ENCODE measurements around the gene GALNT18. TPM values are rescaled to one million over a fixed set of nuclear protein-coding genes. Genes with fewer than 3 reads are reported as not detected.

Gene GALNT18
- total RNA-seq, 4 donors from 2014 or later: 4.7 to 20.4 (median 14.1) TPM

DNA sequence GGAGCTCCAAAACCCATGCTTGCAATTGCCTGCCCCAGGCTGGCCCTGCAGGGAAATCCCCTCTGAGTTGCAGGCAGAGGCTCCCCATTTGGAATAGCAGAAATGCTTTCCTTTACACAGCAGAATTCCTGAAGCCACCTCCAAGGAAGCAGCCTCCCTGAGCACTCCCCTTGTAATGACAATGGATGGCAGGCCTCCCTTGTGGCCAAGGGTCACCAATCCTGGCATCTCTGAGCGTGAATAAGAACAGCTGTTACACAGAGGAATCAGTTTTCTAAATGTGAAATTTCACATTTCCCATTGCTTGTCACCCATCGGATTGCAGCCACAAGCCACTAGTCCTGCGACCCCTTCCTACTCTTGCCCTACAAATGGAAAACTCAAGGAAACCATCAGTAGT, 107.6 kb downstream of the GALNT18 start:
- TF ChIP-seq CTCF (IDR thresholded peaks at IDR 0.05) (no peak), POLR2A (IDR thresholded peaks at IDR 0.05) (no peak)
- Histone ChIP-seq H3K27me3 (no peaks in the 10 kb centered on the region), H3K4me3 (no peak overlapping the region), H3K9me3 (no peaks in the 10 kb centered on the region), H3K27ac (no peak overlapping the region), H3K36me3 (no peaks in the 10 kb centered on the region), H3K4me1 (peaks cover 0 to 17% (median 12%) of the 10 kb centered on the region in 3 donors)
- intact Hi-C loops (cut with DNase I): no loop called here
- 82 to 100% methylated on average over 2 to 3 of the region's 3 CpGs for WGBS, 2 donors
- no peak for DNase-seq

DNA sequence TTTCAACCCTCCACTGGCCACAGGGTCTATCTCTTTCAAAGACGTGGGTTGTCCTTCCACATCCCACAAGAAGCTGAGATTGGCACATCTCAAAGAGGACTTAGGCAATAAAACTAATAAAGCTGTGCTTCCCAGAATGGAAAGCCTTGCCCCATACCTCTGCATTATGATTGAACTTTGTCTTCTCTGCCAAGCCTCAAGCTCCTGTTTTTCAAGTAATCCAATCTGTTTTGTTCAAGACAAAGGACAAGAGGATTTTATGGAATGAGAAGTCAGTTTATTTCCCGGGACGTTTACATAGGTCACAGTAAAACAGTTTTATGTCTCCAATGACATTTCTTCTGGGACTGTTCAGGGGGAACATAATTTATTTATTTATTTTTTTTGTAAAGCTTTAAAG, 108.4 kb downstream of the GALNT18 start:
- Histone ChIP-seq H3K27me3 (no peaks in the 10 kb centered on the region), H3K36me3 (no peaks in the 10 kb centered on the region), H3K9me3 (no peaks in the 10 kb centered on the region), H3K4me3 (no peak overlapping the region), H3K4me1 (peaks cover 0 to 15% (median 8%) of the 10 kb centered on the region in 3 donors), H3K27ac (no peak overlapping the region)
- intact Hi-C loops (cut with DNase I): no loop called here
- DNase-seq: no peak
- no peak for TF ChIP-seq CTCF (IDR thresholded peaks at IDR 0.05)
- no peak for TF ChIP-seq POLR2A (IDR thresholded peaks at IDR 0.05)
- 20 to 72% methylated on average over 3 of the region's 3 CpGs for WGBS, 2 donors

DNA sequence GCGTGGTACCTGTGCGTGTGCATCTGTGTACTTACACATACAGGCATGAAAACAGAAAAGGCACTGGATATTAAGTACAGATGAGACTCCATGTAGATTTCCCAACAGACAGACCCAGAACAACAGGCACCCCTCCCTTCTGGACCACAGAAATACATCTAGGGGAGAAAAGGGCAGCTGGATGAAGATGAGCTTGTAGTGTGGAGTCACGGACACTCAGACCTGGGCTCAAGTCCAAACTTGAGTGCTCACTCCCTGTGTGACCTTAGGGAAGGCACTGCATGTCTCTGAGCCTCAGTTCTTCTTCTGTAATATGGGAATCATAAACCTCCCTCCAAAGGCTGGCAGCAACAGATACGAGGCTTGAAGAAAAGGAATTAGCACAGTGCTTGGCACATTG, 108.9 kb downstream of the GALNT18 start:
- intact Hi-C loops (cut with DNase I): no loop called here
- Histone ChIP-seq H3K27ac (no peak overlapping the region), H3K9me3 (no peaks in the 10 kb centered on the region), H3K4me3 (no peak overlapping the region), H3K36me3 (no peaks in the 10 kb centered on the region), H3K4me1 (peaks cover 0 to 15% (median 8%) of the 10 kb centered on the region in 3 donors), H3K27me3 (no peaks in the 10 kb centered on the region)
- WGBS, 2 donors: 62 to 83% methylated on average over 2 to 4 of the region's 4 CpGs
- TF ChIP-seq POLR2A (IDR thresholded peaks at IDR 0.05) (no peak), CTCF (IDR thresholded peaks at IDR 0.05) (no peak)
- DNase-seq: no peak

DNA sequence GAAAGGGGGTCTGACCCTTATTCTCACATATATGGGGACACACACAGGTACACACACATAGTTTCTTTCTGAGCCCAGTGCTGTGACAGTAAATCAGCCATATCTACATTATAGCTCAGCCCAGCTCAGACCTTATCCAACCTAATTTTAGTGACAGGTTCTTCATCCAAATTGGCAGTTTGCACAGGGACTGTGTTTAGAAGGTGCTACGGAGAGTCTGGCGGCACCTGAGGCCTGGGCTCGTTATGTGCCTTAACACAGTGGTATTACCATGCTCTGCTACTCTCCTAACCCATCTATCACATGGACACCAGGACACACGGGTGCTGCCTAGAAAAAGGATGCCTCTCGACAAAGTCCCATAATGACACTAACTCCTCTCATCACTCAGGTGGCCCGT, 109.3 kb downstream of the GALNT18 start:
- TF ChIP-seq CTCF (IDR thresholded peaks at IDR 0.05) (no peak), POLR2A (IDR thresholded peaks at IDR 0.05) (no peak)
- Histone ChIP-seq H3K9me3 (no peaks in the 10 kb centered on the region), H3K27ac (no peak overlapping the region), H3K27me3 (no peaks in the 10 kb centered on the region), H3K36me3 (no peaks in the 10 kb centered on the region), H3K4me1 (peaks cover 0 to 15% (median 8%) of the 10 kb centered on the region in 3 donors), H3K4me3 (no peak overlapping the region)
- DNase-seq: no peak
- WGBS, 2 donors: 96 to 97% methylated on average over 4 to 6 of the region's 6 CpGs
- intact Hi-C loops (cut with DNase I): no loop called here

DNA sequence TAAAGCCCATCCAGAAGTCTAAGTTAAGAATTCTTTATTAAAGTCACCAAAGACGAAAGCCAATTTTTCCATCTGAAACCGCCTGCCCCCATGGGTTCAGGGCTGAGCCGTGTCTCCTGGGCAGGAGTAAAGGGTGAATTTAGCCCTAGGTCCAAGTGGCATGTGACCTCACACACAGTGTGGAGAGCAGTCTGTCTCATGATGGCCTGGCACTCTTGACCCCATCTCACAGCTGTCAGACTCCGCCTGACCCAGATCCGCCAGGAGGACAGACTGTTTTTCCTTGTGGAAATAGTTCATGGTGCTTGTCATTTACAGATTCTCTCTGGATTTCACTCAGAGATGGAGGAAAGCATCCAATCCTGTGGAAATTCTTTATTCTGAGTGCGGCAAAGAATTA, 109.7 kb downstream of the GALNT18 start:
- 92 to 97% methylated on average over 4 to 6 of the region's 6 CpGs for WGBS, 2 donors
- H3K4me1 ChIP-seq: peaks cover 0 to 15% (median 8%) of the 10 kb centered on the region in 3 donors
- H3K9me3 ChIP-seq: no peaks in the 10 kb centered on the region
- intact Hi-C loops (cut with DNase I): no loop called here
- no peak overlapping the region for H3K4me3 ChIP-seq
- H3K36me3 ChIP-seq: no peaks in the 10 kb centered on the region
- H3K27ac ChIP-seq: no peak overlapping the region
- no peaks in the 10 kb centered on the region for H3K27me3 ChIP-seq
- DNase-seq: no peak
- TF ChIP-seq POLR2A (IDR thresholded peaks at IDR 0.05) (no peak), CTCF (IDR thresholded peaks at IDR 0.05) (no peak)
